Measurements from ENCODE around the gene ZNF622. TPM values are rescaled to one million over a fixed set of nuclear protein-coding genes. Genes with fewer than 3 reads are reported as not detected.

Gene ZNF622
- polyA plus RNA-seq, 3 donors = 24.9 to 26.2 (median 25.5) TPM

DNA sequence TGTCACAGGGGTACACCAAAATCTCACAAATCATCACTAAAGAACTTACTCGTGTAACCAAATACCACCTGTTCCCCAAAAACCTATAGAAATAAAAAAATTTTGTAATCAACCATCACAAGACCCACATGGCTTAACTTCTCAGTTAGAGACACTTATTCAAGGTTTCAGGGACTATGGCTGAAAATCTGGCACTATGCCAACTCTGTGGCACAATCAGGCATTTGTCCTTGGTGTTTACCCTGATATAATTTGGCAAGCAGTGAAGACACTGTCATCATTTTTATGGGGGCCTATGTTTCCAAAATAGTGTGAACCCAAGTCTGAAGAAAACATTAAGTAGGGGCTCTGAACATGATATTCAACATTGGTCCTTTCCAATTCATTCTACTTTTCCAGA, 59.0 kb downstream of the ZNF622 start:
- no peak for DNase-seq (ENCODE audit: extremely low read depth in 1 of 11, low read depth in 9 of 11, low spot score in 4 of 11)

DNA sequence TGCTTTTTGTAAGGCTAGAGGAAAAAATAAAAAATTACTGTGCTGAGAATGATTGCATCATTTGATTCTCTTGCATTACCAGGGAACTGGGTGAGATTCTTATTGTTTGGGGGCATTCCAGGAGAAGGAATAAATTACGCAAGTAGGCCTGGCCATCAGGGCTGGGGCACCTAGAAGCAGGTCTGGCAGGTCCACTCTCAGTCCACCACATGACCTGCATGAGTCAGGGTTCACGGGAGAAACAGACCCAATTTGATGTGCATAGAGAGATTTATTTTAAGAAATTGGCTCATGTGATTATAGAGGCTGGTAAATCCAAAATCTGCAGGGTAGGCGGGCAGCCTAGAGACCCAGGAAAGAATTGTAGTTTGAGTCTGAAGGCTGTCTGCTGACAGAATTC, 59.6 kb downstream of the ZNF622 start:
- DNase-seq (ENCODE audit: extremely low read depth in 1 of 11, low read depth in 9 of 11, low spot score in 4 of 11) = no peak

Other genes starting within 250 kb of the ZNF622 start
- 10 to 100 TPM; 33.4 to 50.5 (median 39.0) TPM for gene RETREG1, start 151.2 kb upstream of the ZNF622 start, polyA plus RNA-seq (ENCODE audit: insufficient read length in 3 of 3)

Measured in renal cortex interstitium (tissue), 11 donors.